GM12865 (cell line): ENCODE measurements around the gene FOXK1.

Experiments used
- DNase-seq: peaks from one replicate; pipeline ENCODE4 v3.0.0; 2010; ENCODE audit warnings: low read depth
- H3K4me3 ChIP-seq: 2 replicates; pipeline ENCODE4 v1.5.1; 2011; ENCODE audit warnings: mild to moderate bottlenecking, low read depth, low read length, control low read depth
- CTCF ChIP-seq: IDR thresholded peaks from 2 replicates; pipeline ENCODE4 v1.5.1; 2011; ENCODE audit warnings: low read length, control low read depth, low read depth, inconsistent platforms; ENCODE audit not compliant: insufficient read depth; ENCODE audit errors: missing control alignments

FOXK1 gene

GRCh38 chr7:4681886-4682620 is at the start of gene FOXK1:
FOXK1 (plus strand) TSS chr7:4682295; CDS start chr7:4682309, 14 bp downstream.
- peak within 1 kb of the TSS; percentile 97 for H3K4me3 ChIP-seq
- peak; percentile 89 for DNase-seq
- TF ChIP-seq CTCF = no peak

- no peak for DNase-seq
- no peak overlapping the region for H3K4me3 ChIP-seq
- TF ChIP-seq CTCF = no peak
Measured at GRCh38 chr7:4633012-4633411, 49.1 kb upstream of the FOXK1 start.

GRCh38 chr7:4634166-4634565 is 47.9 kb upstream of the FOXK1 start:
- no peak overlapping the region for H3K4me3 ChIP-seq
- peak; percentile 44 for DNase-seq
- TF ChIP-seq CTCF = no peak

GRCh38 chr7:4638781-4639575 is 43.1 kb upstream of the FOXK1 start:
- peak; percentile 71 for DNase-seq
- H3K4me3 ChIP-seq = no peak overlapping the region
- TF ChIP-seq CTCF = no peak

- TF ChIP-seq CTCF = peak; percentile 0
- H3K4me3 ChIP-seq = peak overlapping the region; percentile 69
- no peak for DNase-seq
Measured at GRCh38 chr7:4641091-4641666, 40.9 kb upstream of the FOXK1 start.

GRCh38 chr7:4641667-4642467 is 40.2 kb upstream of the FOXK1 start:
- peak overlapping the region; percentile 74 for H3K4me3 ChIP-seq
- peak; percentile 97 for DNase-seq
- TF ChIP-seq CTCF = peak; percentile 49
